Activated CD4-positive, alpha-beta T cell treated with anti-CD3 and anti-CD28 coated beads, Interleukin-2, amount 10 ng/mL, durations not matched to agents 24 days and 14 days (primary cell): ENCODE results near the gene FAM193A. TPM values are rescaled to one million over a fixed set of nuclear protein-coding genes. Genes with fewer than 3 reads are reported as not detected.
"Not testable (repeated sequence)": the region's sequence is repeated elsewhere in the genome, so short reads cannot be mapped to it uniquely, and the experiment has no call there.

ENCODE experiments used
- DNase-seq: peaks from one replicate; pipeline ENCODE4 v3.0.0; 2022
- H3K27ac Mint-ChIP-seq: one replicate; pipeline ENCODE4 v1.8.0; 2022; ENCODE audit warnings: mild to moderate bottlenecking, mixed read lengths
- H3K27me3 Mint-ChIP-seq: one replicate; pipeline ENCODE4 v1.8.0; 2022; ENCODE audit warnings: mixed read lengths
- H3K36me3 Mint-ChIP-seq: one replicate; pipeline ENCODE4 v1.8.0; 2022; ENCODE audit warnings: low read depth, mild to moderate bottlenecking, mixed read lengths
- H3K4me1 Mint-ChIP-seq: one replicate; pipeline ENCODE4 v1.8.0; 2021; ENCODE audit warnings: mixed read lengths
- H3K4me3 Mint-ChIP-seq: one replicate; pipeline ENCODE4 v1.8.0; 2022; ENCODE audit warnings: mild to moderate bottlenecking, moderate library complexity, mixed read lengths
- H3K9me3 Mint-ChIP-seq: one replicate; pipeline ENCODE4 v1.8.0; 2021; ENCODE audit warnings: mixed read lengths
- intact Hi-C: fragments of 100-400 bp; cut with micrococcal nuclease; formaldehyde crosslinking; loops from one replicate; pipeline ENCODE4 v1.15.1; 2023
- total RNA-seq: library from RNA; stranded (reverse); gene quantifications from 2 replicates; pipeline ENCODE4 v1.2.3, GENCODE V29; 2022

The FAM193A gene
- total RNA-seq, 1 donor from 2014 or later, result 29.5 TPM

- no peaks in the 10 kb centered on the region for H3K9me3 Mint-ChIP-seq
- DNase-seq, result peak; percentile 86
- H3K4me1 Mint-ChIP-seq, result peaks cover 11% of the 10 kb centered on the region
- peaks cover 7% of the 10 kb centered on the region for H3K36me3 Mint-ChIP-seq
- peak overlapping the region; percentile 87 for H3K27ac Mint-ChIP-seq
- H3K27me3 Mint-ChIP-seq, result no peaks in the 10 kb centered on the region
- H3K4me3 Mint-ChIP-seq, result peak overlapping the region; percentile 92
- intact Hi-C loops, result loop anchor here (2.0 to 10.0 kb wide), 6 partner anchors 34 to 400 kb away; partner anchors contain the start of genes ADD1, HAUS3, MXD4 and POLN
These were observed 774 bp downstream of the FAM193A start for GRCh38 chr4:2537011-2537830.

- H3K4me1 Mint-ChIP-seq, result peaks cover 14% of the 10 kb centered on the region
- H3K4me3 Mint-ChIP-seq, H3K27ac Mint-ChIP-seq, H3K27me3 Mint-ChIP-seq, intact Hi-C loops, DNase-seq, H3K9me3 Mint-ChIP-seq: not testable (repeated sequence)
- peaks cover 12% of the 10 kb centered on the region for H3K36me3 Mint-ChIP-seq
These were observed 7.2 kb downstream of the FAM193A start for GRCh38 chr4:2543580-2544191.

GRCh38 chr4:2545321-2546013 lies 9.0 kb downstream of the FAM193A start:
- Mint-ChIP-seq H3K4me1 (peaks cover 10% of the 10 kb centered on the region), H3K9me3 (no peaks in the 10 kb centered on the region), H3K4me3 (no peak overlapping the region), H3K27me3 (no peaks in the 10 kb centered on the region), H3K27ac (no peak overlapping the region), H3K36me3 (peaks cover 9% of the 10 kb centered on the region)
- no peak for DNase-seq
- intact Hi-C loops, result no loop called here

- no peaks in the 10 kb centered on the region for H3K27me3 Mint-ChIP-seq
These were observed 9.9 kb downstream of the FAM193A start for GRCh38 chr4:2546286-2546823.

GRCh38 chr4:2546961-2547691 lies 10.7 kb downstream of the FAM193A start:
- H3K36me3 Mint-ChIP-seq, H3K4me3 Mint-ChIP-seq, H3K27ac Mint-ChIP-seq, H3K9me3 Mint-ChIP-seq, DNase-seq, H3K27me3 Mint-ChIP-seq, intact Hi-C loops: not testable (repeated sequence)
- peaks cover 13% of the 10 kb centered on the region for H3K4me1 Mint-ChIP-seq

More at GRCh38 chr4:2546286-2546823, 9.9 kb downstream of the FAM193A start:
- intact Hi-C loops, result no loop called here
- DNase-seq, result no peak
- Mint-ChIP-seq H3K4me1 (peaks cover 11% of the 10 kb centered on the region), H3K27ac (no peak overlapping the region), H3K36me3 (peaks cover 9% of the 10 kb centered on the region), H3K4me3 (no peak overlapping the region), H3K9me3 (no peaks in the 10 kb centered on the region)

DNA sequence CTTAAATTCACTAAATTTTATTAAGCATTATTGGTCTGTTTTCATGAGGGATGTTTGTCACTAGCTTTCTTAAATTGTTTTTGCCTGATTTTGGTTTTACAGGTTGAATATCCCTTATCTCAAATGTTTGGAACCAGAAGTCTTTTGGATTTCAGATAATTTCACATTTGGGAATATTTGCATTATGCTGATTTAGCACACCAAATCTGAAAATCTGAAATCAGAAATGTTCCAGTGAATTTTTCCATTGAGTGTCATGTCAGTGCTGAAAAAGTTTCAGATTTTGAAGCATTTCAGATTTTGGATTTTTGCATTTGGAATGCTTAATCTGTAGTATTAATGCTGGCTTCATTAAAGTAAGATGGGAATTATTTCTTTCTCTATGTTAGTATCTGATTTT lies 14.7 kb downstream of the FAM193A start:
- Mint-ChIP-seq H3K27me3 (no peaks in the 10 kb centered on the region), H3K4me3 (no peak overlapping the region), H3K9me3 (no peaks in the 10 kb centered on the region), H3K36me3 (peaks cover 4% of the 10 kb centered on the region), H3K4me1 (peaks cover 12% of the 10 kb centered on the region), H3K27ac (peak overlapping the region; percentile 41)
- DNase-seq, result no peak
- intact Hi-C loops, result no loop called here

GRCh38 chr4:2552806-2553205 lies 16.4 kb downstream of the FAM193A start:
- Mint-ChIP-seq H3K4me1 (peaks cover 9% of the 10 kb centered on the region), H3K27me3 (no peaks in the 10 kb centered on the region), H3K27ac (no peak overlapping the region), H3K36me3 (no peaks in the 10 kb centered on the region), H3K4me3 (no peak overlapping the region), H3K9me3 (no peaks in the 10 kb centered on the region)
- intact Hi-C loops, result no loop called here
- DNase-seq, result no peak

DNA sequence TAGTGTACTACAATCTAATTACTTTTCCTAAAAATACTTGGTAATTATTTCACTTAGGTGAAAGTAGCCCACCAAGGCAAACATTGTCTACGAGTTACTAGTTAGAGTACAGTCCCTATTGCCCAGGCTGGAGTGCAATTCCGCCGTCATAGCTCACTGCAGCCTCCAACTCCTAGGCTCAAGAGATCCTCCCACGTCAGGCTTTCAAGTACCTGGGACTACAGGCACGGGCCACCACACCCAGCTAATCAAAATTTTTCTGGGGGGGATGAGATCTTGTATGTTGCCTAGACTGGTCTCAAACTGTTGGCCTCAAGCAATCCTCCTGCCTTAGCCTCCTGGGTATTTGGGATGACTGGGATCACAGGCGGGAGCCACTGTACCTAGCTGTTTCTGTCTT lies 21.9 kb downstream of the FAM193A start:
- Mint-ChIP-seq H3K9me3 (no peaks in the 10 kb centered on the region), H3K27ac (no peak overlapping the region), H3K27me3 (no peaks in the 10 kb centered on the region), H3K36me3 (peaks cover 8% of the 10 kb centered on the region), H3K4me3 (no peak overlapping the region), H3K4me1 (peaks cover 7% of the 10 kb centered on the region)
- intact Hi-C loops, result no loop called here
- DNase-seq, result no peak

GRCh38 chr4:2560167-2560566 lies 23.7 kb downstream of the FAM193A start:
- DNase-seq, result no peak
- Mint-ChIP-seq H3K27me3 (no peaks in the 10 kb centered on the region), H3K4me1 (peaks cover 5% of the 10 kb centered on the region), H3K36me3 (peaks cover 11% of the 10 kb centered on the region), H3K27ac (no peak overlapping the region), H3K4me3 (no peak overlapping the region), H3K9me3 (no peaks in the 10 kb centered on the region)
- intact Hi-C loops, result no loop called here

DNA sequence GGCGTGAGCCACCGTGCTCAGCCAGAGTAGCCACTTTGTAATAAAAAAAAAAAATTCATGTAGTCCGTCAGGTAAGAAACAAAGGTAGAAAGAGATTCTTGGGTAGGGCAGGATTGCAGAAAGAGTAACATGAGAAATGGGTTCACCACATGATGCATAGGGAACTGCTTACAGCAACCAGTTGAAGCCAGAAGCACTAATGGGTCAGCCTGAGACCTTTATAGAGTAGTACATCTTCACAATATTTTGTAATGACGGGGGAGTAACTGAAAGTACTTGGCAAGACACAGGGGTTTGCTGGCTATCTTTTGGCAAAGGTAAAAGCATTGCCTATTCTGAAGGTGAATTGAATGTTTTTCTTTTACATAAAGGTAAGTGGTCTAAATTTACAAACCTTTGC lies 29.1 kb downstream of the FAM193A start:
- Mint-ChIP-seq H3K27me3 (no peaks in the 10 kb centered on the region), H3K27ac (no peak overlapping the region), H3K9me3 (no peaks in the 10 kb centered on the region), H3K4me1 (peaks cover 13% of the 10 kb centered on the region), H3K36me3 (peaks cover 17% of the 10 kb centered on the region), H3K4me3 (no peak overlapping the region)
- no peak for DNase-seq
- intact Hi-C loops, result no loop called here

- no peak for DNase-seq
- Mint-ChIP-seq H3K36me3 (peaks cover 14% of the 10 kb centered on the region), H3K27ac (peak overlapping the region; percentile 7), H3K27me3 (no peaks in the 10 kb centered on the region), H3K9me3 (no peaks in the 10 kb centered on the region), H3K4me1 (peaks cover 39% of the 10 kb centered on the region), H3K4me3 (peak overlapping the region; percentile 46)
- intact Hi-C loops, result loop anchor here (2.0 kb wide), 1 partner anchor 33 kb away; the partner anchor contains the start of gene FAM193A
These were observed 33.6 kb downstream of the FAM193A start for GRCh38 chr4:2570036-2570435.

DNA sequence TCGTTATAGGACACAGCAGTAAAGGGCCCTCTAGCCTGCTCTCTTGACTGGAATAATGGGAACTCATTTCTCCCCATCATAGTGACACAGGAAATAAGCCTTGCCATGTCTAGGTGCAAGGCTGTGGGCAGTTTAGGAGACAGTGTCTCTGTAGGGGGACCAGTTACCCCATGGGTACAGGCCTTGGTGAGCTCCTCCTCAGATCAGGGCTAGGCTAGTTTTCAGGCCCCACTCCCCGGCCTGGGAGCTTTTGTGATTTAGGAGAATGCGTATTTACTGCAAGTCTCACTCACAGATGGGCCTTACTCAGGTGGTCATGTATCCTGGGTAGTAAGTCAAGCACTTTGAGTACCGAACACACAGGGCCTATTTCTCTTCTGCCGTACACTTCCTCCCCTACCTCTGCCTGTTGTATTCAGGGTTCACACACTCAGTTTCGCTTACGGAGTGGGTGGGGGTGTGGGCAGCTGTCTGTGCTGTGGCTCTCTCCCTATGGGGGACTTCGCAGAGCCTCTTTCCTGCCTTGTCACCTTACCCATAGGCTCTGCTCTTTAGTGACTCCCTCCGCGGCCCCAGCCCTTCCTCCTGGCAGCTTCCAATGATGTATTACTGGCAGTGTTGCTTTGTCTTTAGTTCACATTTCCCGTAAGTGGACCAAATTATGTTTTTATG lies 34.2 kb downstream of the FAM193A start:
- DNase-seq, result peak; percentile 91
- intact Hi-C loops, result loop anchor here (2.0 kb wide), 1 partner anchor 34 kb away; the partner anchor contains the start of gene FAM193A
- no peaks in the 10 kb centered on the region for H3K9me3 Mint-ChIP-seq
- H3K27ac Mint-ChIP-seq, result peak overlapping the region; percentile 82
- H3K4me1 Mint-ChIP-seq, result peaks cover 40% of the 10 kb centered on the region
- peak overlapping the region; percentile 46 for H3K4me3 Mint-ChIP-seq
- peaks cover 16% of the 10 kb centered on the region for H3K36me3 Mint-ChIP-seq
- no peaks in the 10 kb centered on the region for H3K27me3 Mint-ChIP-seq

DNA sequence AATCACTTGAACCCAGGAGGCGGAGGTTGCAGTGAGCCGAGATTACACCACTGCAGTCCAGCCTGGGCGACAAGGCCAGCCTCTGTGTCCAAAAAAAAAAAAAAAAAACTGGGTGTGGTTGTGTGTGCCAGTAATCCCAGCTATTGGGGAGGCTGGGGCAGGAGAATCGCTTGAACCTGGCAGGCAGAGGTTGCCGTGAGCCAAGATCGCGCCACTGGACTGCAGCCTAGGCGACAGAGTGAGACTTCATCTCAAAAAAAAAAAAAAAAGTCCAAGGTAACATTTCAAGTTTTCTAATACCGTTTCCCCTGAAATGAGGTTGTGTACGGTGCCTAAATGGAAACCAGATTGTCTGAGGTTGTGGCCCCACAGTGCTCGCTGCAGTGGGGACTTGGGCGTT lies 35.6 kb downstream of the FAM193A start:
- intact Hi-C loops, result no loop called here

More for the DNA sequence above, 35.6 kb downstream of the FAM193A start:
- Mint-ChIP-seq H3K4me3 (no peak overlapping the region), H3K36me3 (peaks cover 18% of the 10 kb centered on the region), H3K27me3 (no peaks in the 10 kb centered on the region), H3K9me3 (no peaks in the 10 kb centered on the region), H3K4me1 (peaks cover 40% of the 10 kb centered on the region), H3K27ac (no peak overlapping the region)
- DNase-seq, result no peak
